ENCODE data around the gene TLE3. TPM values are rescaled to one million over a fixed set of nuclear protein-coding genes. Genes with fewer than 3 reads are reported as not detected.

TLE3 gene
- polyA plus RNA-seq, 1 donor: 47.1 TPM

DNA sequence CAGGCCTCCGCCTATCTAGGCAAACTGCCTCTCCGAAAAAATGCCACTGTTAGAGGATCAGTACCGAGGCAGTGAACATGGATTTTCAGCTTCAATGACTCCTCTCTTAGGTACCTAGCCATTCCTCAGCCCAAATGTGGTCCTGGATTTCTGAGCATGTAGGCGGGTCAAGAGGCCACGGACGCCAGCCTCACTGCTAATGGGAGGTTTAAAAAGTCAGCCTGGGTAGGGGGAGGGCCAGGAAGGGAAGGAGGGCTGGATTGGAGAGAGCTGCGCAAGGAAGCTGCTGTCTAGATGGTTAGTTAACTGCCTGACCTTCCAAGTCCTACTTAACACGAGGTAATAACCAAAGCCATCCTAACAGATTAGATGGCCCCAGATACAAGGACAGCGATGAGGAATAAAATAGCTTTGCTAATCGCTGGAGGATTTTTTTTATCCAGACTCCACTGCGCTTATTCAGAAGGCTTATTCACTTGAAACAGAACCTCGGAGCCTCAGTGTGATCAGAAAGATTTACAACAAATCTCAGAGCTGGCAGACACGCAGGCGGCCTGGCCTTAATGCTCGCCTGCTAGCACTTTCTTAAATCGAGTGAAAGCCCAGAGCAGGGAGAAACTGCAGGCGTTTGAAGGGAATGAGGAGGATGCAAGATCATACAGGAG, 34.3 kb downstream of the TLE3 start:
- H3K36me3 ChIP-seq (ENCODE audit: control insufficient read depth, insufficient read depth, low read length): peaks cover 87% of the 10 kb centered on the region
- H3K9me3 ChIP-seq (ENCODE audit: control insufficient read depth, low read depth, low read length): no peaks in the 10 kb centered on the region
- no peak overlapping the region for H3K4me3 ChIP-seq (ENCODE audit: low read length)
- H3K27ac ChIP-seq (ENCODE audit: low read length): no peak overlapping the region
- no CpG with 5 or more reads among the region's 17 CpGs for WGBS (ENCODE audit: insufficient coverage, low lambda C conversion rate)
- H3K27me3 ChIP-seq (ENCODE audit: control insufficient read depth, insufficient read depth, low read length): no peaks in the 10 kb centered on the region
- no peak for DNase-seq
- H3K4me1 ChIP-seq (ENCODE audit: control insufficient read depth, insufficient read depth, low read length): peaks cover 26% of the 10 kb centered on the region

GRCh38 chr15:70062321-70062956, 35.3 kb downstream of the TLE3 start:
- no peak overlapping the region for H3K27ac ChIP-seq (ENCODE audit: low read length)
- H3K9me3 ChIP-seq (ENCODE audit: control insufficient read depth, low read depth, low read length): no peaks in the 10 kb centered on the region
- no CpG with 5 or more reads among the region's 29 CpGs for WGBS (ENCODE audit: insufficient coverage, low lambda C conversion rate)
- no peaks in the 10 kb centered on the region for H3K27me3 ChIP-seq (ENCODE audit: control insufficient read depth, insufficient read depth, low read length)
- H3K4me3 ChIP-seq (ENCODE audit: low read length): no peak overlapping the region
- peaks cover 91% of the 10 kb centered on the region for H3K36me3 ChIP-seq (ENCODE audit: control insufficient read depth, insufficient read depth, low read length)
- DNase-seq: peak; percentile 84 to 93
- peaks cover 26% of the 10 kb centered on the region for H3K4me1 ChIP-seq (ENCODE audit: control insufficient read depth, insufficient read depth, low read length)

DNA sequence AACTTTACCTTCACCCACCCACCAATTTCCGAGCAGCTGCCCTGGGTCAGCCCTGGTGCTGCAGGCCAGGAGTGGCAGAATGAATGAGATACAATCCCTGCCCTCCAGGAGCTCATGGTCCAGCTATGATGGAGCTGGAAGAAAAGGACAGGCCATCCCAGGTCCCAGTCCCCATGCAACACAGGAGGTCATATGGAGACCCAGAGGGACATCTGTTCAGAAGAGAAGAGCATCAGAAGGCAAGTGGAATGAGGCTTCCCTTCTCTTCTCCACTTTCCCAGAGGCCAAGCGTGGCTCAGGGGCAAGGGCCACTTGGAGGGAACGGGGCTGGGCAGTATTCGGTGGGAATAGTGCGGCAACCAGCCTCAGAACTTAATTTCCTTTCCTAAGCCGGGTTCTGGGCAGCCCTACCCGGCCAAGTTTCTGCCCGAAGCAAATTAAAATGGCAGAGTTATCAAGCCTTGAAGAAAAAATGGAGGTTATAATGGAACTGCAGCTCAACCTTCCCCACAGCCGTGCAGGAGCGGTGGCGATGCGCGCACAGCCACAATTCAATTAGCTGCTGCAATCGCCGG, 35.9 kb downstream of the TLE3 start:
- Histone ChIP-seq H3K9me3 (ENCODE audit: control insufficient read depth, low read depth, low read length) (no peaks in the 10 kb centered on the region), H3K27me3 (ENCODE audit: control insufficient read depth, insufficient read depth, low read length) (no peaks in the 10 kb centered on the region), H3K36me3 (ENCODE audit: control insufficient read depth, insufficient read depth, low read length) (peaks cover 91% of the 10 kb centered on the region), H3K4me1 (ENCODE audit: control insufficient read depth, insufficient read depth, low read length) (peaks cover 26% of the 10 kb centered on the region), H3K27ac (ENCODE audit: low read length) (no peak overlapping the region), H3K4me3 (ENCODE audit: low read length) (no peak overlapping the region)
- no peak for DNase-seq
- WGBS (ENCODE audit: insufficient coverage, low lambda C conversion rate): no CpG with 5 or more reads among the region's 15 CpGs

GRCh38 chr15:70060993-70061305, 36.8 kb downstream of the TLE3 start:
- peaks cover 26% of the 10 kb centered on the region for H3K4me1 ChIP-seq (ENCODE audit: control insufficient read depth, insufficient read depth, low read length)
- H3K27ac ChIP-seq (ENCODE audit: low read length): no peak overlapping the region
- peak; percentile 47 to 79 for DNase-seq
- H3K9me3 ChIP-seq (ENCODE audit: control insufficient read depth, low read depth, low read length): no peaks in the 10 kb centered on the region
- H3K36me3 ChIP-seq (ENCODE audit: control insufficient read depth, insufficient read depth, low read length): peaks cover 91% of the 10 kb centered on the region
- H3K27me3 ChIP-seq (ENCODE audit: control insufficient read depth, insufficient read depth, low read length): no peaks in the 10 kb centered on the region
- H3K4me3 ChIP-seq (ENCODE audit: low read length): no peak overlapping the region
- WGBS (ENCODE audit: insufficient coverage, low lambda C conversion rate): no CpG with 5 or more reads among the region's 8 CpGs

- DNase-seq: no peak
- no CpG with 5 or more reads among the region's 26 CpGs for WGBS (ENCODE audit: insufficient coverage, low lambda C conversion rate)
- Histone ChIP-seq H3K9me3 (ENCODE audit: control insufficient read depth, low read depth, low read length) (no peaks in the 10 kb centered on the region), H3K4me3 (ENCODE audit: low read length) (no peak overlapping the region), H3K27me3 (ENCODE audit: control insufficient read depth, insufficient read depth, low read length) (no peaks in the 10 kb centered on the region), H3K36me3 (ENCODE audit: control insufficient read depth, insufficient read depth, low read length) (peaks cover 91% of the 10 kb centered on the region), H3K27ac (ENCODE audit: low read length) (no peak overlapping the region), H3K4me1 (ENCODE audit: control insufficient read depth, insufficient read depth, low read length) (peaks cover 26% of the 10 kb centered on the region)
Measured at GRCh38 chr15:70060214-70060992, 37.3 kb downstream of the TLE3 start.

DNA sequence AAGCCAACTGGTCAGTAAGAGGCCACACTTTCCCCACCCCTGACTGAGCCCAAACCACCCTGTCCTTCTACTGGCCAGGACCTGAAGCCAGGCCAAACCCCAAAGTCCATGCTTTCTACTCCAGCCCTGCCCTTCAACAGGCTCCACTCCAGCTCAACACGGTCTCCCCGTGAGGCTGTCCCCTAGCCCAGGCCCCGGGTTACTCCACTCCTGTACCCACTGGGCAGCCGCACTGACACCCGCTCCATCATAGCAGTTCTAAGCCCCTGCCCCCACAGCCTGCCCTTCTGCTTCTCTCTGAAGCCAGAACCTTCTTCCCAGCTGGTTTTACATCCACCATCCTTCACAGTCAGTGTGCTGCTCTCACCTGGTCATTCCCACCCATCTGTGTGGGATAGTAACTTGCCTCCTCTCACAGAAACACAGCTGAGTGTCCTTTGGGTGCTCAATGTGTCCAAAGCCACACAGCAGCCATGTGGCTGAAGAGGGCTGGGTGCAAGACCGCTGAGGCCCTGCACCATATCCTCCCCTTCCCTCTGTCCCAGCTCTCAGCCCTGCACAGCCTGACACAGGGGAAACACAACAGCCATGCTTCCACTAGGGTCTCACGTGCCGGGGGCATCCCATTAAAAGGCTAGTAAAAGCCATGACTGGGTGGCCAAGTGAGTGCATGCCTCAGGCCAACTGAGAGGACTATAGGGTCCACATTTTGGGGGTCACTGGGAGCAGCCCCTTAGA, 38.1 kb downstream of the TLE3 start:
- peaks cover 93% of the 10 kb centered on the region for H3K36me3 ChIP-seq (ENCODE audit: control insufficient read depth, insufficient read depth, low read length)

GRCh38 chr15:70058642-70059360, 38.9 kb downstream of the TLE3 start:
- DNase-seq: no peak
- WGBS (ENCODE audit: insufficient coverage, low lambda C conversion rate): no CpG with 5 or more reads among the region's 11 CpGs
- H3K4me3 ChIP-seq (ENCODE audit: low read length): no peak overlapping the region
- H3K27ac ChIP-seq (ENCODE audit: low read length): no peak overlapping the region
- no peaks in the 10 kb centered on the region for H3K9me3 ChIP-seq (ENCODE audit: control insufficient read depth, low read depth, low read length)
- H3K4me1 ChIP-seq (ENCODE audit: control insufficient read depth, insufficient read depth, low read length): peaks cover 26% of the 10 kb centered on the region
- no peaks in the 10 kb centered on the region for H3K27me3 ChIP-seq (ENCODE audit: control insufficient read depth, insufficient read depth, low read length)
- H3K36me3 ChIP-seq (ENCODE audit: control insufficient read depth, insufficient read depth, low read length): peaks cover 93% of the 10 kb centered on the region

More for the DNA sequence above, 38.1 kb downstream of the TLE3 start:
- Histone ChIP-seq H3K4me1 (ENCODE audit: control insufficient read depth, insufficient read depth, low read length) (peaks cover 26% of the 10 kb centered on the region), H3K27me3 (ENCODE audit: control insufficient read depth, insufficient read depth, low read length) (no peaks in the 10 kb centered on the region), H3K27ac (ENCODE audit: low read length) (no peak overlapping the region), H3K4me3 (ENCODE audit: low read length) (no peak overlapping the region), H3K9me3 (ENCODE audit: control insufficient read depth, low read depth, low read length) (no peaks in the 10 kb centered on the region)
- no CpG with 5 or more reads among the region's 8 CpGs for WGBS (ENCODE audit: insufficient coverage, low lambda C conversion rate)
- DNase-seq: no peak

DNA sequence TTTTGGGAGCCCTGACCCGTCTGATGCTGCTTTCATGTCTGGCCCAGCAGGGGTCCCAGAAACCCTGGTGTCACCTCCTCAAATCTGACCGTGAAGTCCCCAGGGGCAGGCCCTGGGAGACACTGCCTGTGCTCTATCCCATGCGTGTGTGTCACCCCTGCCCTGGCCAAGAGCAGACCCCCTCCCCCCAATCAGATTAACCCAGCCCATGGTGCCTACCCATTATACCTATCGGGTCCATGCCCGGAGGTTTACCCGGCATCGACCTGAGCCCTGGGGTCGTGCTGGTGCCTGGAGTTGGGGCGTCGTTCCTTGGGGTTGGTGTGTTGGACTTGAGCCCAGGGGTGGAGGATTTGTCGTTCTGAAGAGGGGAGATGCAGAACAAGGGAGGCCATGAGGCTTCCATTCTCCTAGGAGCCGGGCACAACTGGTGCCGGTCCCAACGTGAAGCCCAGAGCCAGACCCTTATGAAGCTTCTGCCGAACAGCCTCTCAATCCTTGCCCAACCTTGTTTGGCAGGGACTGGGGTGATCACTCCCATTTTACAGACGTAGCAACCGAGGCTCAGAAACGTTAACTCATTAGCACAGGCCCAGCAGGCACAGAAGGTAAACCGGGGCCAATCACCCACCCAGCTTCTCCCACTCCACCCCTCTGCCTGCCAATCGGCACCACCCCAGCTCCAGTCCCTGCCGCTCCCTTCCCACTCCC, 39.6 kb downstream of the TLE3 start:
- WGBS (ENCODE audit: insufficient coverage, low lambda C conversion rate): no CpG with 5 or more reads among the region's 21 CpGs
- Histone ChIP-seq H3K4me3 (ENCODE audit: low read length) (no peak overlapping the region), H3K36me3 (ENCODE audit: control insufficient read depth, insufficient read depth, low read length) (peaks cover 93% of the 10 kb centered on the region), H3K27ac (ENCODE audit: low read length) (no peak overlapping the region), H3K27me3 (ENCODE audit: control insufficient read depth, insufficient read depth, low read length) (no peaks in the 10 kb centered on the region), H3K9me3 (ENCODE audit: control insufficient read depth, low read depth, low read length) (no peaks in the 10 kb centered on the region), H3K4me1 (ENCODE audit: control insufficient read depth, insufficient read depth, low read length) (peaks cover 20% of the 10 kb centered on the region)
- DNase-seq: no peak

DNA sequence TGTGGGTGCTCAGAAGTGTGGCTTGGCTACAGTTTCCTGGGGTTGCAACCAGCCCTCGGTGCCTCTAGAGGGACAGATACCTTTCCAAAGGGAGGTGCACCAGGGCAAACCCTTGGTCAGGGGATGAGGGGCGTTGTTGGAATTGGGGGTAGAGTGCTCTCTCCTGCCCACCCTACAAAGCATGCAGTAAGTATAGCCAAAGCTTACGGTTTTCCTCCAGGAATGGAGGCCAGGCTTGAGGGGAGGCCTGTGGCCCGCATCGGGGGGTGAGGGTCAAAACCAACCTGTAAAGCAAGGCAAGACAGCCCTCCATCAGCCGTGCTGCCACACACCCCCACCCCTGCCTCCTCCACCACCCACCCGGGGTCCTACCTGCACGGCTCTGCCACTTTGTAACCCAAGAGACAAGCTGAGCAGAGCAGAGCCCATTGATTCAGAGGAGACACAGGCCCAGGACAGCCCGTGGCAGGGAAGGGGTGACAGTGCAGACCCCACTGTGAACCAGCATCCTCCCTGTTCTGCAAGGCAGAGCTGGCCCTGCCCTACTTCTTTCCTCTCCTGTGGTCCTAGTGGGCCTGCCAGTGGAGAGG, 41.5 kb downstream of the TLE3 start:
- H3K4me1 ChIP-seq (ENCODE audit: control insufficient read depth, insufficient read depth, low read length): peaks cover 5% of the 10 kb centered on the region
- H3K9me3 ChIP-seq (ENCODE audit: control insufficient read depth, low read depth, low read length): no peaks in the 10 kb centered on the region
- no peak for DNase-seq
- WGBS (ENCODE audit: insufficient coverage, low lambda C conversion rate): no CpG with 5 or more reads among the region's 9 CpGs
- no peaks in the 10 kb centered on the region for H3K27me3 ChIP-seq (ENCODE audit: control insufficient read depth, insufficient read depth, low read length)
- H3K4me3 ChIP-seq (ENCODE audit: low read length): no peak overlapping the region
- peaks cover 96% of the 10 kb centered on the region for H3K36me3 ChIP-seq (ENCODE audit: control insufficient read depth, insufficient read depth, low read length)
- H3K27ac ChIP-seq (ENCODE audit: low read length): no peak overlapping the region
